Upper lobe of left lung (tissue), 4 donors: ENCODE measurements around the gene MYO18A.

Experiments
- CTCF ChIP-seq, 6 experiments: fragments of 450-650 bp in 4 of 6; fragments of 200-600 bp in 2 of 6; sonication (generic) in 2 of 6; IDR thresholded peaks; one replicate each; pipeline ENCODE4 v1.5.1; 2016 to 2019; ENCODE audit warnings: antibody characterized with exemption in 6 of 6
- EP300 ChIP-seq, 4 donors: sonication (generic); formaldehyde crosslinking; IDR thresholded peaks; one replicate each; pipeline ENCODE4 v1.5.1; 2017; ENCODE audit warnings: antibody characterized with exemption in 4 of 4, control low read depth in 2 of 4
- POLR2A ChIP-seq, 4 donors: fragments of 450-650 bp; IDR thresholded peaks; one replicate each; pipeline ENCODE4 v1.5.1; 2016 to 2017; ENCODE audit warnings: antibody characterized with exemption in 4 of 4, mild to moderate bottlenecking in 2 of 4
- POLR2AphosphoS5 ChIP-seq, 2 donors: sonication (generic); formaldehyde crosslinking; IDR thresholded peaks; one replicate each; pipeline ENCODE4 v1.5.1; 2017; ENCODE audit warnings: antibody characterized with exemption in 2 of 2

- TF ChIP-seq CTCF (IDR thresholded peaks at IDR 0.05): no peak
- TF ChIP-seq POLR2A (IDR thresholded peaks at IDR 0.05): no peak
- no peak for TF ChIP-seq POLR2AphosphoS5 (IDR thresholded peaks at IDR 0.05)
- no peak for TF ChIP-seq EP300 (IDR thresholded peaks at IDR 0.05)
Measured at GRCh38 chr17:29189355-29189754, 9.2 kb upstream of the MYO18A start.
